HG02588 (cell line): Measurements from ENCODE around the gene NOL9.
"Not testable (repeated sequence)": the region's sequence is repeated elsewhere in the genome, so short reads cannot be mapped to it uniquely, and the experiment has no call there.

Source experiments
- ATAC-seq: cut with Tn5 transposase; IDR thresholded peaks from one replicate; pipeline ENCODE4 v1.9.1; 2021; ENCODE audit warnings: mild to moderate bottlenecking, moderate library complexity; ENCODE audit not compliant: unreplicated experiment

NOL9 gene

DNA sequence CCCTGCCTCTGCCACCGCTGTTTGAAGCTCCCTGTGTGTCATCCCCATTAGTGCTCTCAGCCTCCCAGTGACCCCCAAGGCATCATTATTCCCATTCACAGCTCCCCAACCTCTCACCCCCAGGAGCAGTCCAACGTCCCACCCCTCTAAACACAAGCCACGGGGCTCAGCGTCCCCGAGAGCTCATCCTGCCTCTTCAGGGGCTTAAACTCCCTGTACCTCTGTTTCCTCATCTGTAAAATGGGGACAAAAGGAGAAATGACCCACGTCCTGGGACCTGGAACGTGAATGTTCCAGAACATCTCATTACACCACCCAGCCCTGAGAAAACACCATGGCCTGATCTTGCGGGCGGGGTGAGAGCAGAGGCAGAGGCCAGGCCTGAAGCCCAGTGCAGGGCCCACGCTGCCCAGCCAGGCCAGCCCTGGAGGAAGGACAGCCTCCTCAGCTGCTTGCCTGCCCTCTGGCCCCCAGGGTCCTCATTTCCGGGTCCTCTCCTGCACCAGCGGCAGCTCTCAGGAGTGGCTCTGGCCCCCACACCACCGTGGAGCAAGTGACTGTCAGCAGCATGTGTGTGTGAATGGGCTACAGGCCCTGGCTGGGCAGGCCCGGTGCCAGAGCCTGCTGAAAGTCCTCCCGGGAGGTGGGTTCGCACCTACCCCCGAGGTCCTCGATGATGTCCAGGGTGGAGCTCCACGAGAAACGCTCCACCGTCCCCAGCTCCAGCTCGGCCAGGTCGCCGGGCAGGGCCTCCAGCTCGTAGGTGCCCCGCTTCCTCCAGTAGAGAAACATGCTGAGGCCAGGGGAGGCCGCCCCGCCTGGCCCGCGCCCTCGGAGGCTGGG lies 48.7 kb downstream of the NOL9 start:
- ATAC-seq: no peak

DNA sequence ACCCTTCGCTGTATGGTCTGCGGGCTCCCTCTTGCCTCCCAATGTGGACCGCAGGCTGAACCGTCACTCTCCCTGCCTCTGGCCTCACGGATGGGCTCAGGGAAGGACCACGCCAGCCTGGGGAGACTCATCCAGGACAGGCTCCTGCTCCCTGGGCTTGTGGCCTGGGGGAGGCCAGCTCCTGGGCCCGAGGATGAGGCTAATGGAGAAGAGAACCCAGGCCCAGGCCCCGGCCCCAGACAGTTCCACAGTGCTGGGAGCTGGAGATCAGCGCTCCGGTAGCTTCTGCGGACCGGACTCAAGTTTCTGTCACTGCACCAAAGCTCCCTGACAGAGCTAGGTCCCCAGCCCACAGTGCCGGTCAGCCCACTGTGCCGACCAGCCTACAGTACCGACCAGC lies 49.4 kb downstream of the NOL9 start:
- no peak for ATAC-seq

DNA sequence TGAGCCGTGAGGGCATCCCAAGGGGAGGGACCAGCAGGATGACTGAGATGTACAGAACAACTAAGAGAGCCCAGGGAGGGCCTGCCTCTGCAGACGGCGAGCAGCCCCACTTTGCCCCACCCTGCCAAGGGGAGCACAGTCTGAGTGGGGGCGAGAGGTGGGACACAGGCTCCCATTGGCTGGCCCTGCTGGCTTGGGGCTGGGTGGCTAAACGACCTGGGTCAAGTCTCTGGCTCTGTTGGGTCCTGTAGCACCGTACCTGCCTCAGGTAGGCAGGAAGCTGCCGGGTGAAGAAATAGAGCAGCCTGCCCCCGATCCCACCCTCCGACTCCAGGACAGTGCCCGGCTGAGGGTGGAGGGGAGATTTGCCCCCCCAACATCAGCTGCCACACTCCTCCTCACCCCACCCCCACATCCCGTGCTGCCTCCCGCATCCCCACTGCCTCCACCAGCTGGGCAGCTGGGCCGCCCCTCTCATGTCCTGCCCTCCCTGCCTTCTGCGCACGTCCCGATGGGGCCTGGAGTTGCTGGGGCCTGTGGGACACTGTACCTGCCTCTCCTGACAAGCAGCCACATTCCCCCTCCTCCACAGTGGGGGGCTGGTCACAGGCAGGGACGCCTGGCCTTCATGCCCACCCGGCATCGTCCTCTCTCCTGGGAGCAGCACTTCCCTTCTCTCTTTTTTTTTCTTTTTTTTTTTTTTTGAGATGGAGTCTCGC lies 50.3 kb downstream of the NOL9 start:
- no peak for ATAC-seq

- ATAC-seq: no peak
Measured at GRCh38 chr1:6502000-6502891, 52.1 kb downstream of the NOL9 start.

- ATAC-seq: no peak
Measured at GRCh38 chr1:6501279-6501813, 53.0 kb downstream of the NOL9 start.

DNA sequence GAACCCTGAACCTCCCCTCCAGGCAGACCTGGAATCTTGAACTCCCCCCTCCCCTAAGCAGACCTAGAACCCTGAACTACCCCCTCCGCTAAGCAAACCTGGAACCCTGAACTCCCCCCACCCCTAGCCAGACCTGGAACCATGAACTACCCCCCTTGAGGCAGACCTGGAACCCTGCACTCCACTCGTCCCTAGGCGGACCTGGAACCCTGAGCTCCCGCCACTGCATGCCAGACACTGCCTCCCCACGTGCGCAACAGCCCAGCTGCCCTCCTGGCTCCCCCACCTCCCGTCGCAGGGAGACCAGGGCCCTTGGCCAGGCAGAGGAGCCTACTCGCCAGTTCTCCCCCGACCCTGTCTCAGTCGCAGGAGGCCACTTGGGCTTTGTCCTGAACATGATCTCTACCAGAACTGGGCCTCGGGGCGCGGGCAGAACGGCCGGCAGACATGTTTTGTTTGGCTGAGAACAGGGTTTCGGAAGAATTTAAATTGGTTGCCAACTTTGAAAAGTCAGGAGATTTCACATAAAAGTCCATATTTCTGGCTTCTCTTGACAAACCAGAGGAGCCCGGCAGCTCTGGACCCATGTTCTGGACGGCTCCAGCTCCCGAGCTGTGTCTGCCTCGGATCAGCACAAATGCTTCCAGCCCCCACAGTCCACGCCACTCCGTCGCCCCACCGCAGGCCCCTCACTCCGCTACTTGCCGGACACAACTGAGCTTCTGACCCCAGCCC lies 53.6 kb downstream of the NOL9 start:
- no peak for ATAC-seq

GRCh38 chr1:6499296-6499695 lies 55.0 kb downstream of the NOL9 start:
- no peak for ATAC-seq

DNA sequence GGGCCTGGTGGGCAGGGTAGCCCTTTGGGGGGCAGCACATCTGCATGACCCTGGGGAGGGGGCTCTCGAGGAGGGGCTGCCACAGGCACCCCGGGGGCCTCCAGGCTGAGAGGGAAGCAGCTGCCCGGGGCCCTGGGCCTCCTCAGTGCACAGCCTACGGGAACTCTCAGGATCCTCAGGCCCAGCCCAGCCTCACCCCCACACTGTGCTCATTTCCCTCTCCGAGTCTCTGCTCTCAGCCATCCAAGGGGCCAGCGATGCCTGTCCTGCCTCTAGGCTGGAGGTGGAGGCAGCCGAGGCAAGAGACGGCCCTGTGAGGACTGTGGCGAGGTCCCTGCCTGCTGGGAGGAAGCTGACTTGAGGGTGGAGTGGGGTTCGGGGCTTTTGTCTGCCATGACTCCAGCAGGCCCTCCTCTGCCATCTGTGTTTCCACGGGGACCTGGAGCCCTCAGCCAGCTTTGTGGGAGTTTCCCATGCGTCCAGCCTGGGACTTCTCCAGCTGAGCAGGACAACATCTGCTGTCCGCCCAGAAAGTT lies 55.7 kb downstream of the NOL9 start:
- no peak for ATAC-seq

- no peak for ATAC-seq
Measured at GRCh38 chr1:6497867-6498575, 56.3 kb downstream of the NOL9 start.

- no peak for ATAC-seq
Measured at GRCh38 chr1:6497215-6497866, 57.0 kb downstream of the NOL9 start.

DNA sequence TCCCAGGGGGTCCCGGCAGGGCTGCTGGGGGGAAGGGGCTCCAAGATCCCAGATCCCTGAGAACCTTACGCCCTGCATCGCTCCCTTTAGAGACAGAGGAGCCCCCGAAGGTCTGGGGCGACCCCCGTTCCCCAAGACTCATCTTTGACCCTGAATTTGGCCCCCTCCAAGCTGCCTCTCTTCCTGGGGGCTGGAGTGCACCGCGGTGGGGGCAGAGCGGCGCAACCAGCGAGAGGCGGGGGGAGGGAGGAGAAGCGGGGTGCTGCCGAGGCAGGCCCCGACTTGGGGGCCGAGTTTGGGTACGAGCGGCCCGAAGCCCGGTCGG lies 57.5 kb downstream of the NOL9 start:
- no peak for ATAC-seq

GRCh38 chr1:6496365-6496721 lies 58.0 kb downstream of the NOL9 start:
- ATAC-seq: no peak

DNA sequence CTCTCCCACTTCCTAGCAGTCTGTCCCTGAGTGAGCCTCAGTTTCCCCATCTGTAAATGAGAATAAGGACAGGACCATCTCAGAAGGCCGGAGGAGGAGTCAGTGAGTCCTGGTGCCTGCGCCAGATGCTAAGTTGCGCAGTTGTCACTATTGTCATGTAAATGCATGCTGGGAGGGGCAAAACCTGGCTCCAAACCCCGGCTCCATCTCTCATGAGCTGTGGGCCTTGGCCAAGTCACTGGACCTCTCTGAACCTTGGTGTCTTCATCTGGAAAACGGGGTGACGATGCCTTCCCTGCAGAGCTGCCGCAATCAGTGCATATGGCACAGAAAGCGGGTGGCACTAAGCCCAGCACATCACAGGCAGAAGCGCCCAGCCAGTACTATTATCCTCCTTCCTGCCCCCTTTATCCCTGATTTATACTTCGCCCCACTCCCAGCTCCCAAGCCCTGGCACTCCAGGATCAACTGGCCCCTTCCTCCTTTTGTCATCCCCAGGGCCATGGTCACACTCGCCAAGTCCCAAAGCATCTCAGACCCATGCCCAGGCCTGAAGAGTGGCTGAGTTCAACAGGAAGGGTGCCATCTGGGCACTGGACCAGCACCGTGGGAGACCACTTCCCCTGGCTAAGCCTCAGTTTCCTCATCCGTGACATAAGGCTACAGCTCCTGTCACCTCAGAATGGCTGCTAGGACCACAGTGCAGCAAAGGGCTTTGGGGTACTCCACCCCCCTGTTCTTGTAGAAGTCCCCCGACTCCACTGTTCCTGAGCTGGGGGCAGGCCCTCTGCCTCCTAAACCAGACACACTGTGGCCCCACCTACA lies 58.6 kb downstream of the NOL9 start:
- no peak for ATAC-seq

DNA sequence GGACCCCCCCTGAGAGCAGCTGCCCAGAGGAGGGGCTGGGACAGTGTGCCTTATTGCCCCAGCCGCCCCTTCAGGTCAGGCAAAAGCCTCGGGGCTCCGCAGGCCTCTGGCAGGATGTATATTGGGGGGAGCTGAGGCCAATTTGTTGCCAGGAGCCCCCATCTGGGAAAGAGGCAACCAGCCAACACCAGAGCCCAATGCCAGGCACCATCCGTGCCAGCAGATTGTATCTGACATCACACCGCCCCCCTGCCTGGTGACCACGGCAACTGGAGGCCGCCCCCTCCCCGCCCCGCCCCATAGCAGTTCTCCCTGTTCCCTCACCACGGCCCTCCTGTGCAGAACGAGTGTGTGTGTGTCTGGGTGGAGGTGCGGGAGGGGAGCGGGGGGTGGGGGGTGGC lies 59.3 kb downstream of the NOL9 start:
- ATAC-seq: no peak

- ATAC-seq: no peak
Measured at GRCh38 chr1:6494627-6495026, 59.7 kb downstream of the NOL9 start.

GRCh38 chr1:6493834-6494223 lies 60.5 kb downstream of the NOL9 start:
- not testable (repeated sequence) for ATAC-seq

DNA sequence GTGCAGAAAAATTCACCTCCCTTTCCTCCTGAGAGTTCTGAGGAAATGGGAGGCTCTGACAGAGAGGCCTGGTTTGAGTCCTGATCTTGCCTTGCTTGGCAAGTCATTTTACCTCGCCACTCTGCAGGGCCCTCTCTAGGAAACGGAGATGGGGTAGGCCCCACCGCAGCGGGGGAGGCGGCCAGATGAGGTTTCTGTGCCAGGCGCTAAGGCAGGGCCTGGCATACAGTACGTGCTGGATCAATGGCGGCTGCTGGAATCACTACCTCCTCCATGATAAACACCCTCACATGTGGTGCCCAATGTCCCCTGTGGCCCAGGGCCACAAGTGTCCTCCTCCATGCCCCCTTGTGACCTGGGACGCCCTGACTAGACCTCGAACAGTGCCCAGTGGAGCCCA lies 62.3 kb downstream of the NOL9 start:
- no peak for ATAC-seq

- ATAC-seq: no peak
Measured at GRCh38 chr1:6491480-6491962, 62.8 kb downstream of the NOL9 start, which contains the start of gene PLEKHG5. Gene PLEKHG5, minus strand, starts transcription at chr1:6491667. Its CDS starts 14,096 bp downstream, at chr1:6477571.
